ENCODE measurements around the gene BTBD8.
"Not testable (repeated sequence)": the region's sequence is repeated elsewhere in the genome, so short reads cannot be mapped to it uniquely, and the experiment has no call there.

Gene BTBD8

DNA sequence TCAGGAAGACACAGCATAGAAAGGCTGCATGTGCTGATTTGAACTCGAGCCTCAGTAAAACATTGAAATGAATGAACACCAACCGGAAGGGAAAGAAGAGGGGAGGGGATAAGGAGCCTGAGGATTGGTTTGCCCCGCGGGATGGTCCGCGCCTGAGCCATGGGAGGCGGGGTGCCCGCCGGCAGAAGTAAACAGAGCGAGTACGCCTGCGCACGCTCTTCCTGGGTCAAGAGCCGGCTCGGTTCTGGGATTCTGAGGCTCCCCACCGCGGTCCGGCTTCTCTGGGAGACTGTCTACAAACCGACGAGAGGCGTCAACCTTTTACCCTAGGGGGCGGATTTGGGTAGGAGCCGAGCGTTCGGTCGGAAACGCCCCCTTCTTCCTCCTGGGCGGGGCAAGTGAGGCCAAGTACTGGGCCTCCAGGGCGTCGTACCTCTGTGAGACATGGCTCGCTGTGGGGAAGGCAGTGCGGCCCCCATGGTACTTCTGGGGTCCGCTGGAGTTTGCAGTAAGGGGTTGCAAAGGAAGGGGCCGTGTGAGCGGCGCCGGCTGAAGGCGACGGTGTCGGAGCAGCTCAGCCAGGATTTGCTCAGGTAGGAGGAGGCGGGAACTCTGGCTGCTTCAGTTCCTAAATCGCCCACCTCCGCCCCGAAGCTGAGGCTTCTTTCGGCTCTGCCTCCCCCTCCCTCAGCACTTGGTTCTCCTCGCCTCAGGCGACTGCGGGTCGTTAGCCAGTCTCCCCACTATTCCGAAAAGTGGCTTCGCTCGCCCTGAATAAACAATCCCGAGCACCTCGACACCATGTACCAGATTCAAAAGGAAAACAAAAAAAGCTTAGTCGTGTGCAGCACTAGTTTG, at the start of gene BTBD8:
Gene BTBD8, plus strand, starts transcription at position 218 of the 858 bp plus-strand sequence. Its CDS starts 227 bp downstream, at position 445.
- peak; percentile 52 to 78 (median 69) for DNase-seq (ENCODE audit: low read depth in 3 of 3)

DNA sequence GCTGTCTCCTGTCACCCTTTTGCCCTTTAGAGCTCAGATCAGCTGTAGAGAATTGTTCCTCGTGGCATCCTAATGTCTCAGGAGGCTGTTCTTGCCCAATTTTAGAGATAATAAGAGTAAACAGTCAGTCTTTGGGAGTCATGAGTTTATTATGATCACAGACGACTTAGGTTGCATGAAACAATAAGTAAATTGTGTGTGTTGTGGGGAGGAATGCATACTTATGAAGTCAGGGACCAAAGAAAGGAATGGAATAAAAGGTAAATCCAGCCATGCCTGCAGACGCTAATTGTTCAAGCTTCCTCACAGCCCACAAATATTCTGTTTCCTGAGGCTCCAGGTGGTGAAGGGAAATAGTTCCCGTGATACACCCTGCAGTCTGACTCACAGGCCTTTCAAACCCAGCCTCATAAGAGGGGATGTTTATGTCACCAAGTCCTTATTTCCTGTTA, 49.5 kb upstream of the BTBD8 start:
- no peak for DNase-seq (ENCODE audit: low read depth in 3 of 3)

DNA sequence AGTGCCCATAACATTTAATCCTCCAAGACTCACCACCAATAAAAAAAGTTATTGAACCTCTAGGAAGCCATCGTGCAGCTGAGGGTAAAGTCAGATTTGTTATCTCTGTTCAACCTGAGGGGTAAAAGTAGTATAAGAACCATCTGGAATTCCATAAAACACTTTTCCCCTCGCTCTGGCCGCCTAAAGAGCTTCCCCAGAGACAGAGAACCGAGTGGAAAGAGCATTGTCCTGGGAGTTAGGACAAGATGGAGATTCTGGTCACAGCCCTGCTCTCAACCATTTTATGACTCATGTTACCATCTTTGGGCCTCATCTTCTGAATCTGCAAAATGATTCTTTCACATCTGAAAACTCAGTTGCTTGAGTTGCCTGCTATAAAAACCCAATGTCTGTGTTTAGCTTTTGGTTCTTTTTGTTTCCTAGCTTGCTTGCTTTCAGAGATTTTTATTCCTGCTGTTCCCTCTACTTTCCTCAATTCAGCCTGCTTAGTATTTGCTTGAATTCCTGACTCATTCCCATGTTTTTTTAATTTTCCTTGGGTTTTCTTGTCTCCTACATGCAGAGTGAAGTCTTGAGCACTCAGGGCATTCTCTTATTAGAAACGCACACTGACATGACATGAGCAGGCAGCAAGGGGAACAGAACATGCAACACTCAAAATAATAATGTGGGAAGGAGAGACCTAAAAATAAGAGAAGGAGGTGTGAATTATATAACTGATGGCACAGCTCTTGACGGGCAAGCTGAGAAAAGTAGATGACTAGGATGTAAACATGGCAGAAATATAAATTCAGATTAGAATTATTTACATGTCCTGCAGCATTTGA, 48.6 kb upstream of the BTBD8 start:
- DNase-seq (ENCODE audit: low read depth in 3 of 3), result no peak

DNA sequence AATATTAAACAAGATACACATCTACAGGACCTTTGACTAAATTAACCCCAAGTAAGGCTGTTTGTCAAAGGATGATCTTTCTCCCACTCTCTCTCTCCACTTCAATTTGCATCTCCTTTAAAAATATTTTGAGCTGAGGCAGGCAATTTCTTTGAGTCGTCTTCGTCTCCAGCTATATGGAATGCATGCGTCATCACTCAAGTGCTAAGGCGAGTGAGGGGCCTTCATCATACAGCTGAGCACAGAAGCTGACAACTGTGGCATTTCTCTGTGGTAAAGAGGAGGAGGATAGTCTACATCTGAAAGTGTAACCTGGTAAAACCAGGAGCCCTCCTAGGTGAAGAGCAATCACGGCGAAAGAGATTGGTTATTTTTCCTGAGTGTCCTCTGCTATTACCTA, 42.7 kb upstream of the BTBD8 start:
- no peak for DNase-seq (ENCODE audit: low read depth in 3 of 3)

DNA sequence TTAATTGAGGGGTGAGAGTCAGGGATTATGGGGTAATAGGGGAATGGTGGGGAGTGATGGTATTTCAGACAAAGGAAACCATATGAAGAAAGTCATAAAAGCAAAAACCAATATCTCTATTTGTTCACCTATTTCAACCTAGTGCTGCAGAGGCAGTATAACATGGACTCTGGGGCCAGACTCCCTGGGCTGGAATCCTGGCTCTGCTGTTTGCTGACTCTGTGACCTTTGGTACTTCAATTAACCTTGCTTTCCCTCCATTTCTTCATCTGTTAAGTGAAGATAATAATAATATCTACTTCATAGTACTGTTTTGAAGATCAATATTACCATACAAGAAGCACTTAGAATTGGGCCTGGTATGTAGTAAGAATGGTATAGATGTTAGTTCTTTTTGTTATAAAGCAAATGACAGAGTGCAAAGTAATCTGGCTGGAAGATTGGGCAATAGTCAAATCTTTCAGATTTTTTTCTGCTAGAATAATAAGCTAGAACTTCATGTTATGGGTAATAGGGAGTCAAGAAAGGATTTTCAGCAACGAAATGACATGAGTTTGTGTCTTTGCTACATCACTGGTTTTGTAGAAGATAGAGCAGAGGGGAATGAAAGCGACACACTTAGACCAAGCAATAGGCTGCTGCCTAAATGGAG, 41.3 kb upstream of the BTBD8 start:
- no peak for DNase-seq (ENCODE audit: low read depth in 3 of 3)

- no peak for DNase-seq (ENCODE audit: low read depth in 3 of 3)
These were observed 39.2 kb upstream of the BTBD8 start for GRCh38 chr1:92040971-92041370.

DNA sequence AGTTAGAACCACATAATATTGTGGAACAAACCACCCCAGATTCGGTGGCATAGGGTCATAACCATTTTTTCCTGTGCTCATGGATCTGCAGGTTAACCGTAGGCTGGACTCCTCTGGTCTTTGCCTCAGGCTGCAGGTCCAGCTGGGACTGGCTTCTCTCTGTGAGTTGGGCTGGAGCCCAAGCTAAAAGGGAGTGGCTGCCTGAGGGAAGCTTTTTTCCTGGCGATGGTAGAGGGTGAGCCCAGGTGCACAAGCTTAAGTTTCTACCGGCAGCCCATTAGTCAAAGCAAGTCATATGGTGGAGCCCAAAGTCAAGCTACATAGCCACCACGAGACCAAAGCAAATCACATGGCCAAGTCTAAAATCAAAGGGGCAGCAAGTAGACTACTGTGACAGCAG, 36.5 kb upstream of the BTBD8 start:
- DNase-seq (ENCODE audit: low read depth in 3 of 3), result no peak

GRCh38 chr1:92045766-92046495, 34.2 kb upstream of the BTBD8 start:
- DNase-seq (ENCODE audit: low read depth in 3 of 3), result no peak

DNA sequence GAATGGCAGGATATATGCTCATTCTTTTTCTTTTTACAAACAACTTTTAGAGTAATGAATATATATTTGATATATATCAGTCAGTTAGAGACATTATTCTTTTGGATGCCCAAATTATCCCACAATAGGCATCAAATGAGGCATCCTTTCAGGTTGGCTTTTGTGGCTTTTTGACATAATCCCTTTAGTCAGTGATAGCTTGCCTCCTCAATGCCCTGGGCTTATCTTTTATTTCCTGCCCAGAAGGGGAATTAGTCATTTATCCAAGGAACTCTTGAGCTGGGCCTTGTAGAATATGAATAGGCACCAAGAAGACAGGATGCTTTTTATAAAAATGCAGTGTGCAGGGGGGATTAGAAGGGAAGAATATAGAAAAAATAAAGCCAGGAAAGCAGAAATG, 28.2 kb upstream of the BTBD8 start:
- DNase-seq (ENCODE audit: low read depth in 3 of 3), result no peak

DNA sequence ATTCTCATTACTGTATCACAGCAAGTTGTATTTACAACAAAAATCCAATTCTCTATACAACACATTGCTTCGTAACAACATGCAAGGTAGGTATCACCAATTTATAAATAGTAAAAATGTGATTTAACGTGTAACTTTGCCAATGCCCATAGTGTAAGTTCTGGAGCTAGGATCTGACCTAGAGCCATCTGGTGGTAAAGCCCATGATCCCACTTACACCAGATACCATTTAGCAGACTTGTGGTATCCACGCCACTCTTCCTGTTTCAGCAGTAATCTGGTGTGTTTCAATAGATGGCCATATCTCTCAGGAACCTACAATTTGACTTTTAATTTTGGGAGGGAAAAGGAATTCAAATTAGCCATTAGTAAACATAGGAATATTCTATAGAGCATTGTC, 15.1 kb upstream of the BTBD8 start:
- DNase-seq (ENCODE audit: low read depth in 3 of 3), result no peak

- DNase-seq (ENCODE audit: low read depth in 3 of 3), result no peak
These were observed 13.8 kb upstream of the BTBD8 start for GRCh38 chr1:92066321-92066720.

- no peak for DNase-seq (ENCODE audit: low read depth in 3 of 3)
These were observed 9.3 kb upstream of the BTBD8 start for GRCh38 chr1:92070892-92071291.

GRCh38 chr1:92074446-92074845, 5.7 kb upstream of the BTBD8 start:
- DNase-seq (ENCODE audit: low read depth in 3 of 3), result not testable (repeated sequence)

DNA sequence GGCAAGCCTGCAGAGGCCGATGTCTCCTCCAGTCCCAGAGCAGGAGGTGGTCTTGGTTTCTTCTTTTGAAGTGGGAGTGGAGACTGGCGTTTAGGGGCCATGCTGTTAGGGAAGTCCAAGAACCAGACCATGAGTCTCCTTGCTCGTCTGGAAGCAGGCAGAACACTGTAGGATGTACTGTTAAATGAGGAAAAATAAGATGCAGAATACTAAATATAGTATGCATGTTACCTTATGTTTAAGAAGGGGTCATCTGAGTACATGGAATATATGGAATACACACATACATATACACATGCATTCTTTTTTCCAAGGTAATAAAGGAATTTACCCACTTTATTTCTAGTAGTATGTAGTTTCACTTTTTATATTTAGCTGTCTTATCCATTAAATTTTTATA, 4.8 kb upstream of the BTBD8 start, which contains the start of gene SETSIP:
Gene SETSIP, minus strand, starts transcription at position 101 of the 400 bp plus-strand sequence. Its CDS starts 0 bp downstream, at position 101.
- DNase-seq (ENCODE audit: low read depth in 3 of 3), result no peak

GRCh38 chr1:92076363-92076762, 3.8 kb upstream of the BTBD8 start:
- DNase-seq (ENCODE audit: low read depth in 3 of 3), result no peak

DNA sequence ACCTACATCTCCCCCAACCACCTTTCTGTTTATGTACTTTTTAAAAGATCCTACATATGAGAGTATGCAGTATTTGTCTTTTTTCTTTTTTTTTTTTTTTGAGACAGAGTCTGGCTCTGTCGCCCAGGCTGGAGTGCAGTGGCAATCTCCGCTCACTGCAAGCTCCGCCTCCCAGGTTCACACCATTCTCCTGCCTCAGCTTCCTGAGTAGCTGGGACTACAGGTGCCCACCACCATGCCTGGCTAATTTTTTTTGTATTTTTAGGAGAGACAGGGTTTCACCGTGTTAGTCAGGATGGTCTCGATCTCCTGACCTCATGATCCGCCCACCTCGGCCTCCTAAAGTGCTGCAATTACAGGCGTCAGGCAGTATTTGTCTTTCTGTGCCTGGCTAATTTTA, 2.1 kb upstream of the BTBD8 start:
- DNase-seq (ENCODE audit: low read depth in 3 of 3), result not testable (repeated sequence)

DNA sequence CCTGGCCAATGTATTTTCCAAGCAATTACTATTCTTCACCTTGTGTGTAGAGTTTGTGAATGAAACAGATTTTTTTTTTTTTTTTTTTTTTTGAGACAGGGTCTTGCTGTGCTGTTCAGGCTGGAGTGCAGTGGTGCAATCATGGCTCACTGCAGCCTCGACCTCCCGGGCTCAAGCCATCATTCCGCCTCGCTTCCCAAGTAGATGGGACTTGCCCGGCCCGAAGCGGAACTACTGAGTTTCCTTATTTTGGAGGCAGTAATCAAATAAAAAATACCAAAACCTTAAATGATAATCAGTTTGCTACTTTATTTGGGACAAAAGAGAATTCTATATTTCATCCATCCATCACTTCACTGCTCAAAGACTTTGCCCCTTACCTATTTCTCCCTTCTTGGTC, 704 bp upstream of the BTBD8 start:
- no peak for DNase-seq (ENCODE audit: low read depth in 3 of 3)

GRCh38 chr1:92081031-92081430, 886 bp downstream of the BTBD8 start:
- no peak for DNase-seq (ENCODE audit: low read depth in 3 of 3)

GRCh38 chr1:92084651-92085050, 4.5 kb downstream of the BTBD8 start:
- no peak for DNase-seq (ENCODE audit: low read depth in 3 of 3)

- DNase-seq (ENCODE audit: low read depth in 3 of 3), result no peak
These were observed 5.6 kb downstream of the BTBD8 start for GRCh38 chr1:92085727-92086126.

DNA sequence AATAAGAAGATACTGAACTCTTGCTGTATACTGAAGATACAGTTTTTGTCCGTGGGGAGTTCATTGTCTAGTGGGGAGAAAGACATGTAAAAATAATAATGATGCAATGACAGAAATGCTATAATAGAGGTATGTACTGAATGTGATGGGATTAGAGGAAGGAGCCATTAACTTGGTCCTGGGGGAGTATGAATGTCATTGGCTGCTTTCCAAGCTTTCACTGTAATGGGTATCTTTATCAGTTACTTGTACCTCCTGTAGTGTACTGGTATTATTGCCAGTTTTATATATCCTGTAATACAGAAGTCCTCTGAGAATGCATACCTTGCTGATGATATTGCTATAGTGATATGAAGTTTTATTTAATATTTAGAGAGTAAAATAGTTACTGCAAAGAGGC, 7.4 kb downstream of the BTBD8 start:
- DNase-seq (ENCODE audit: low read depth in 3 of 3), result no peak
